Caco-2 (cell line): ENCODE measurements around the gene UGCG. TPM values are rescaled to one million over a fixed set of nuclear protein-coding genes. Genes with fewer than 3 reads are reported as not detected.

ENCODE experiments used
- BruUV-seq: library from RNA; stranded (reverse); fragments of 400-500 nt; replicated peaks from 2 replicates; lab custom pipeline; 2021; lab: Mats Ljungman, UMichigan
- CTCF ChIA-PET: fragments of 300-600 bp; sonication (Branson Sonifier 250); formaldehyde crosslinking; loops from one replicate; lab custom pipeline; 2022; ENCODE audit warnings: antibody characterized with exemption; lab: Charles Lee
- POLR2A ChIA-PET: fragments of 300-600 bp; sonication (Branson Sonifier 250); formaldehyde crosslinking; loops from one replicate; lab custom pipeline; 2022; ENCODE audit warnings: antibody characterized with exemption; lab: Charles Lee
- DNase-seq, 2 experiments: peaks; one replicate each; pipeline versions ENCODE4 v3.0.0 to v3.0.0-alpha.2; 2020 to 2022
- H3K27me3 ChIP-seq: replicated peaks from 2 replicates; pipeline ENCODE4 v1.6.0; 2011; ENCODE audit warnings: low read length; ENCODE audit not compliant: control insufficient read depth, insufficient read depth
- H3K36me3 ChIP-seq: 2 replicates; pipeline ENCODE4 v1.5.1; 2011; ENCODE audit warnings: low read length; ENCODE audit not compliant: control insufficient read depth, insufficient read depth
- H3K4me1 ChIP-seq: fragments of 250-450 bp; sonication (Bioruptor Pico); 2 replicates; pipeline ENCODE4 v1.5.1; 2020; ENCODE audit warnings: mild to moderate bottlenecking
- H3K4me3 ChIP-seq: 2 replicates; pipeline ENCODE4 v1.5.1; 2011; ENCODE audit warnings: low read depth, mild to moderate bottlenecking, control low read depth, low read length
- H3K9me3 ChIP-seq: fragments of 250-450 bp; sonication (Bioruptor Pico); 2 replicates; pipeline ENCODE4 v1.5.1; 2020; ENCODE audit warnings: mild to moderate bottlenecking, moderate library complexity
- H3K27ac Mint-ChIP-seq: one replicate; pipeline ENCODE4 v1.8.0; 2022; ENCODE audit warnings: mixed read lengths; ENCODE audit not compliant: unreplicated experiment
- H3K27me3 Mint-ChIP-seq: one replicate; pipeline ENCODE4 v1.8.0; 2022; ENCODE audit warnings: mixed read lengths; ENCODE audit not compliant: insufficient read depth, unreplicated experiment
- H3K36me3 Mint-ChIP-seq: one replicate; pipeline ENCODE4 v1.8.0; 2022; ENCODE audit warnings: mild to moderate bottlenecking, mixed read lengths; ENCODE audit not compliant: insufficient read depth, unreplicated experiment
- H3K4me1 Mint-ChIP-seq: one replicate; pipeline ENCODE4 v1.8.0; 2022; ENCODE audit warnings: low read depth, mixed read lengths; ENCODE audit not compliant: unreplicated experiment
- H3K4me3 Mint-ChIP-seq: one replicate; pipeline ENCODE4 v1.8.0; 2022; ENCODE audit warnings: mild to moderate bottlenecking, moderate library complexity, mixed read lengths; ENCODE audit not compliant: unreplicated experiment
- H3K9me3 Mint-ChIP-seq: one replicate; pipeline ENCODE4 v1.8.0; 2022; ENCODE audit warnings: mixed read lengths; ENCODE audit not compliant: unreplicated experiment
- CTCF ChIP-seq, 2 experiments: fragments of 200-600 bp in 1 of 2; IDR thresholded peaks; 1 replicate in 1 of 2; 2 replicates in 1 of 2; pipeline versions ENCODE4 v1.5.1 to v1.8.0; 2011 to 2022; ENCODE audit warnings: antibody characterized with exemption in 1 of 2, control low read depth in 1 of 2, inconsistent platforms in 1 of 2, low read depth in 1 of 2, low read length in 1 of 2, mild to moderate bottlenecking in 1 of 2, moderate library complexity in 1 of 2; ENCODE audit not compliant: insufficient read depth in 1 of 2, severe bottlenecking in 1 of 2, unreplicated experiment in 1 of 2
- intact Hi-C: fragments of 100-400 bp; cut with micrococcal nuclease; formaldehyde crosslinking; loops from one replicate; pipeline ENCODE4 v1.10.0; 2022; ENCODE audit not compliant: unreplicated experiment
- total RNA-seq: library from RNA; stranded (reverse); gene quantifications from 2 replicates; pipeline ENCODE4 v1.2.3, GENCODE V29; 2022

Gene UGCG
- total RNA-seq, 1 experiment from 2014 or later: 26.7 TPM

GRCh38 chr9:111922324-111923013, 25.9 kb downstream of the UGCG start:
- H3K27ac Mint-ChIP-seq: no peak overlapping the region
- CTCF ChIA-PET: no interaction called here

GRCh38 chr9:111924281-111924680, 27.7 kb downstream of the UGCG start:
- intact Hi-C loops: no loop called here
- Mint-ChIP-seq H3K9me3 (no peaks in the 10 kb centered on the region), H3K4me1 (no peaks in the 10 kb centered on the region), H3K27ac (no peak overlapping the region), H3K27me3 (no peaks in the 10 kb centered on the region), H3K36me3 (peaks cover 36% of the 10 kb centered on the region), H3K4me3 (no peak overlapping the region)
- Histone ChIP-seq H3K9me3 (no peaks in the 10 kb centered on the region), H3K4me1 (no peaks in the 10 kb centered on the region; the same call in 1 of the 2 replicates), H3K4me3 (no peak overlapping the region), H3K36me3 (no peaks in the 10 kb centered on the region), H3K27me3 (no peaks in the 10 kb centered on the region)
- TF ChIP-seq CTCF (IDR thresholded peaks at IDR 0.05; ENCODE audit: insufficient read depth in 1 of 2, low read depth in 1 of 2, low read length in 1 of 2, severe bottlenecking in 1 of 2, unreplicated experiment in 1 of 2): no peak
- no TSS peak for BruUV-seq
- POLR2A ChIA-PET: no interaction called here
- CTCF ChIA-PET: no interaction called here
- no peak for DNase-seq

More at GRCh38 chr9:111922324-111923013, 25.9 kb downstream of the UGCG start:
- Mint-ChIP-seq H3K4me3 (no peak overlapping the region), H3K36me3 (peaks cover 37% of the 10 kb centered on the region), H3K9me3 (no peaks in the 10 kb centered on the region), H3K4me1 (no peaks in the 10 kb centered on the region), H3K27me3 (no peaks in the 10 kb centered on the region)
- BruUV-seq: no TSS peak
- DNase-seq: no peak
- POLR2A ChIA-PET: no interaction called here
- Histone ChIP-seq H3K4me1 (no peaks in the 10 kb centered on the region; the same call in 1 of the 2 replicates), H3K9me3 (no peaks in the 10 kb centered on the region), H3K4me3 (no peak overlapping the region), H3K36me3 (no peaks in the 10 kb centered on the region), H3K27me3 (no peaks in the 10 kb centered on the region)
- no peak for TF ChIP-seq CTCF (IDR thresholded peaks at IDR 0.05; ENCODE audit: insufficient read depth in 1 of 2, low read depth in 1 of 2, low read length in 1 of 2, severe bottlenecking in 1 of 2, unreplicated experiment in 1 of 2)
- intact Hi-C loops: no loop called here

- H3K36me3 ChIP-seq: no peaks in the 10 kb centered on the region
- H3K9me3 ChIP-seq: no peaks in the 10 kb centered on the region
- DNase-seq: no peak
- intact Hi-C loops: no loop called here
- no peaks in the 10 kb centered on the region for H3K27me3 ChIP-seq
- POLR2A ChIA-PET: no interaction called here
- peaks cover 29% of the 10 kb centered on the region for H3K36me3 Mint-ChIP-seq
- H3K4me1 ChIP-seq: no peaks in the 10 kb centered on the region; the same call in 1 of the 2 replicates
- no peaks in the 10 kb centered on the region for H3K4me1 Mint-ChIP-seq
- no peak overlapping the region for H3K4me3 ChIP-seq
- H3K27me3 Mint-ChIP-seq: no peaks in the 10 kb centered on the region
- H3K27ac Mint-ChIP-seq: no peak overlapping the region
- H3K9me3 Mint-ChIP-seq: no peaks in the 10 kb centered on the region
- BruUV-seq: no TSS peak
- H3K4me3 Mint-ChIP-seq: no peak overlapping the region
- no peak for TF ChIP-seq CTCF (IDR thresholded peaks at IDR 0.05; ENCODE audit: insufficient read depth in 1 of 2, low read depth in 1 of 2, low read length in 1 of 2, severe bottlenecking in 1 of 2, unreplicated experiment in 1 of 2)
- CTCF ChIA-PET: no interaction called here
These were observed 28.6 kb downstream of the UGCG start for GRCh38 chr9:111925017-111925770.
